Panc1 (cell line): Measurements from ENCODE around the gene PINLYP. TPM values are rescaled to one million over a fixed set of nuclear protein-coding genes. Genes with fewer than 3 reads are reported as not detected.

Experiments used
- ATAC-seq: fragments of 200-7000 bp; cut with Tn5 transposase; 2 replicates; pipeline ENCODE4 v1.9.1; 2020; ENCODE audit warnings: mild to moderate bottlenecking, moderate library complexity
- BruUV-seq: library from RNA; stranded (reverse); fragments of 400-500 nt; replicated peaks from 2 replicates; lab custom pipeline; 2021; lab: Mats Ljungman, UMichigan
- CTCF ChIA-PET: fragments of 300-600 bp; sonication (Branson Sonifier 250); formaldehyde crosslinking; loops from one replicate; lab custom pipeline; 2022; ENCODE audit warnings: antibody characterized with exemption; lab: Charles Lee
- POLR2A ChIA-PET: fragments of 300-600 bp; sonication (Branson Sonifier 250); formaldehyde crosslinking; loops from one replicate; lab custom pipeline; 2022; ENCODE audit warnings: antibody characterized with exemption; lab: Charles Lee
- DNase-seq: peaks from one replicate; pipeline ENCODE4 v3.0.0-alpha.2; 2010; ENCODE audit warnings: low read depth, low spot score
- H3K27ac ChIP-seq: 2 replicates; pipeline ENCODE4 v1.5.1; 2011; ENCODE audit warnings: mild to moderate bottlenecking, low read length, inconsistent platforms
- H3K27me3 ChIP-seq: fragments of 200-500 bp; sonication (Bioruptor generic); 2 replicates; pipeline ENCODE4 v1.6.0; 2014; ENCODE audit warnings: low read length, inconsistent platforms; ENCODE audit not compliant: control insufficient read depth, insufficient read depth
- H3K36me3 ChIP-seq: fragments of 200-500 bp; sonication (Bioruptor generic); 2 replicates; pipeline ENCODE4 v1.5.1; 2014; ENCODE audit warnings: inconsistent platforms, mild to moderate bottlenecking, low read length, moderate library complexity; ENCODE audit not compliant: control insufficient read depth, insufficient read depth
- H3K4me1 ChIP-seq: 2 replicates; pipeline ENCODE4 v1.5.1; 2011; ENCODE audit warnings: inconsistent platforms, mild to moderate bottlenecking, low read length, moderate library complexity; ENCODE audit not compliant: control insufficient read depth, insufficient read depth
- H3K4me3 ChIP-seq, 2 experiments: 2 replicates each; pipeline ENCODE4 v1.5.1; 2011 to 2012; ENCODE audit warnings: low read depth in 2 of 2, low read length in 2 of 2, mild to moderate bottlenecking in 2 of 2, inconsistent platforms in 1 of 2, moderate library complexity in 1 of 2
- H3K9me3 ChIP-seq: fragments of 200-500 bp; sonication (Bioruptor generic); 2 replicates; pipeline ENCODE4 v1.5.1; 2014; ENCODE audit warnings: low read depth, mild to moderate bottlenecking, inconsistent platforms, low read length, moderate library complexity; ENCODE audit not compliant: control insufficient read depth, insufficient read depth
- POLR2AphosphoS5 ChIP-seq: IDR thresholded peaks from 2 replicates; pipeline ENCODE4 v1.6.1; 2012; ENCODE audit warnings: mild to moderate bottlenecking, low read depth, low read length, moderate library complexity
- SIN3A ChIP-seq: IDR thresholded peaks from 2 replicates; pipeline ENCODE4 v1.6.1; 2012; ENCODE audit warnings: low read depth, mild to moderate bottlenecking, low read length, moderate library complexity, borderline replicate concordance; ENCODE audit not compliant: insufficient read depth
- TCF7L2 ChIP-seq: IDR thresholded peaks from 2 replicates; pipeline ENCODE4 v1.6.1; 2011; ENCODE audit warnings: mild to moderate bottlenecking, low read depth, low read length, inconsistent platforms
- in situ Hi-C: cut with HindIII; loops from 2 replicates; pipeline ENCODE4 v1.10.0; 2016; ENCODE audit warnings: low sequenced_read_pairs, low pct_unique_long_range_greater_than_20kb
- intact Hi-C: fragments of 100-400 bp; cut with micrococcal nuclease; formaldehyde crosslinking; loops from one replicate; pipeline ENCODE4 v1.10.0; 2022; ENCODE audit not compliant: unreplicated experiment
- total RNA-seq: library from RNA; stranded (reverse); gene quantifications from one replicate; pipeline ENCODE4 v1.2.1, GENCODE V29; 2021; ENCODE audit not compliant: unreplicated experiment
- TF ChIP-seq, protein P1 (sequence below): fragments of 450-650 bp; IDR thresholded peaks from 2 replicates; pipeline ENCODE4 v1.5.1; 2017; ENCODE audit warnings: mild to moderate bottlenecking
- TF ChIP-seq, protein P2 (sequence below), 2 experiments: IDR thresholded peaks; 2 replicates each; pipeline ENCODE4 v1.6.1; 2011 to 2012; ENCODE audit warnings: low read depth in 2 of 2, control low read depth in 1 of 2, low read length in 1 of 2, mild to moderate bottlenecking in 1 of 2, moderate library complexity in 1 of 2; ENCODE audit not compliant: insufficient read depth in 1 of 2

The PINLYP gene
- total RNA-seq, 1 experiment from 2014 or later, result 0.21 TPM

DNA sequence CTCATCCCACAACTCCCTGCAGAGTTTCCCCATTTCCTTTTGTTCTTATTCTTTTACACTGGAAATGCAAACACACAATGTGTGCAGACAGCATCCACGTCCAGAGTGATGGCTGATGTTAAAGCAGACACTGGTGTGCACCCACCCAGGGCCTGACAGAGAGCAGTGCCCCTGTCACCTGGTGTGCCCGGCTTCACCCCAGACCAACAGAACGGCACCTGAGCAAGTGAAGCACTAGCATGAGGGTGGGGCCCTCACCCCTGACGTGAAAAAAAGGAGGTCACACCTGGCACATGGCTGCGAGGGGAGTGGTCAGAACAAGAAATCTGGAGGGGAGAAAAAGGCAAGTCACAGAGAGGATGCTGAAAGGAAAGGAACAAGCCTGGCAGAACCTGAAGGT is 30.3 kb upstream of the PINLYP start:
- CTCF ChIA-PET, result no interaction called here
- H3K36me3 ChIP-seq, result no peaks in the 10 kb centered on the region
- H3K27ac ChIP-seq, result no peak overlapping the region
- in situ Hi-C loops (no loop called here), intact Hi-C loops (no loop called here)
- POLR2A ChIA-PET, result no interaction called here
- no peaks in the 10 kb centered on the region for H3K9me3 ChIP-seq
- H3K27me3 ChIP-seq, result no peaks in the 10 kb centered on the region
- DNase-seq (no peak), ATAC-seq (no peak)
- no peaks in the 10 kb centered on the region for H3K4me1 ChIP-seq
- BruUV-seq, result no TSS peak
- H3K4me3 ChIP-seq, result no peak overlapping the region
- TF ChIP-seq SIN3A, result no peak
- TF ChIP-seq, protein P1, sequence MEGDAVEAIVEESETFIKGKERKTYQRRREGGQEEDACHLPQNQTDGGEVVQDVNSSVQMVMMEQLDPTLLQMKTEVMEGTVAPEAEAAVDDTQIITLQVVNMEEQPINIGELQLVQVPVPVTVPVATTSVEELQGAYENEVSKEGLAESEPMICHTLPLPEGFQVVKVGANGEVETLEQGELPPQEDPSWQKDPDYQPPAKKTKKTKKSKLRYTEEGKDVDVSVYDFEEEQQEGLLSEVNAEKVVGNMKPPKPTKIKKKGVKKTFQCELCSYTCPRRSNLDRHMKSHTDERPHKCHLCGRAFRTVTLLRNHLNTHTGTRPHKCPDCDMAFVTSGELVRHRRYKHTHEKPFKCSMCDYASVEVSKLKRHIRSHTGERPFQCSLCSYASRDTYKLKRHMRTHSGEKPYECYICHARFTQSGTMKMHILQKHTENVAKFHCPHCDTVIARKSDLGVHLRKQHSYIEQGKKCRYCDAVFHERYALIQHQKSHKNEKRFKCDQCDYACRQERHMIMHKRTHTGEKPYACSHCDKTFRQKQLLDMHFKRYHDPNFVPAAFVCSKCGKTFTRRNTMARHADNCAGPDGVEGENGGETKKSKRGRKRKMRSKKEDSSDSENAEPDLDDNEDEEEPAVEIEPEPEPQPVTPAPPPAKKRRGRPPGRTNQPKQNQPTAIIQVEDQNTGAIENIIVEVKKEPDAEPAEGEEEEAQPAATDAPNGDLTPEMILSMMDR, result no peak
- TF ChIP-seq TCF7L2, result no peak
- TF ChIP-seq POLR2AphosphoS5, result no peak
- TF ChIP-seq, protein P2, sequence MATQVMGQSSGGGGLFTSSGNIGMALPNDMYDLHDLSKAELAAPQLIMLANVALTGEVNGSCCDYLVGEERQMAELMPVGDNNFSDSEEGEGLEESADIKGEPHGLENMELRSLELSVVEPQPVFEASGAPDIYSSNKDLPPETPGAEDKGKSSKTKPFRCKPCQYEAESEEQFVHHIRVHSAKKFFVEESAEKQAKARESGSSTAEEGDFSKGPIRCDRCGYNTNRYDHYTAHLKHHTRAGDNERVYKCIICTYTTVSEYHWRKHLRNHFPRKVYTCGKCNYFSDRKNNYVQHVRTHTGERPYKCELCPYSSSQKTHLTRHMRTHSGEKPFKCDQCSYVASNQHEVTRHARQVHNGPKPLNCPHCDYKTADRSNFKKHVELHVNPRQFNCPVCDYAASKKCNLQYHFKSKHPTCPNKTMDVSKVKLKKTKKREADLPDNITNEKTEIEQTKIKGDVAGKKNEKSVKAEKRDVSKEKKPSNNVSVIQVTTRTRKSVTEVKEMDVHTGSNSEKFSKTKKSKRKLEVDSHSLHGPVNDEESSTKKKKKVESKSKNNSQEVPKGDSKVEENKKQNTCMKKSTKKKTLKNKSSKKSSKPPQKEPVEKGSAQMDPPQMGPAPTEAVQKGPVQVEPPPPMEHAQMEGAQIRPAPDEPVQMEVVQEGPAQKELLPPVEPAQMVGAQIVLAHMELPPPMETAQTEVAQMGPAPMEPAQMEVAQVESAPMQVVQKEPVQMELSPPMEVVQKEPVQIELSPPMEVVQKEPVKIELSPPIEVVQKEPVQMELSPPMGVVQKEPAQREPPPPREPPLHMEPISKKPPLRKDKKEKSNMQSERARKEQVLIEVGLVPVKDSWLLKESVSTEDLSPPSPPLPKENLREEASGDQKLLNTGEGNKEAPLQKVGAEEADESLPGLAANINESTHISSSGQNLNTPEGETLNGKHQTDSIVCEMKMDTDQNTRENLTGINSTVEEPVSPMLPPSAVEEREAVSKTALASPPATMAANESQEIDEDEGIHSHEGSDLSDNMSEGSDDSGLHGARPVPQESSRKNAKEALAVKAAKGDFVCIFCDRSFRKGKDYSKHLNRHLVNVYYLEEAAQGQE (IDR thresholded peaks at IDR 0.05; ENCODE audit: insufficient read depth in 1 of 2, low read depth in 2 of 2, low read length in 1 of 2), result no peak

DNA sequence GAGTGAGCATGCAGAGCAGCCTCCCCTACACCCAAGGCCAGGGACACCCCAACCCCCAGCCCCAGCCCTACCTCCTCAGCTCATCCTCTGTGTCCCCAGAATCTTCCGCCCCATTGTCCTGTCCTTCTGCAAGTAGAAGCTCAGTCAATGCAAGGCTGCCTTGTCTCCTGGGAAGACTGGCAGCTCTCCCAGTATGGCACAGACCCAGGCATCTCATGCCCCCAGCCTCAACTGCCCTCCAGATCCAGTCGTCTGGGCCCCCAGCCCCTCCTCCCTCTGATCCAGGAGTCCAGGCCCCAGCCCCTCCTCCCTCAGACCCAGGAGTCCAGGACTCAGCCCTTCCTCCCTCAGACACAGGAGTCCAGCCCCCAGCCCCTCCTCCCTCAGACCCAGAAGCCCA is 29.6 kb upstream of the PINLYP start:
- no peak overlapping the region for H3K4me3 ChIP-seq
- no peak overlapping the region for H3K27ac ChIP-seq
- H3K4me1 ChIP-seq, result no peaks in the 10 kb centered on the region
- no TSS peak for BruUV-seq
- no peaks in the 10 kb centered on the region for H3K27me3 ChIP-seq
- in situ Hi-C loops (no loop called here), intact Hi-C loops (no loop called here)
- no peak for ATAC-seq
- TF ChIP-seq SIN3A (no peak), TCF7L2 (no peak), POLR2AphosphoS5 (no peak)
- TF ChIP-seq, protein P1, result no peak
- no peaks in the 10 kb centered on the region for H3K36me3 ChIP-seq
- no peaks in the 10 kb centered on the region for H3K9me3 ChIP-seq
- ChIA-PET CTCF (no interaction called here), POLR2A (no interaction called here)
- no peak for DNase-seq

DNA sequence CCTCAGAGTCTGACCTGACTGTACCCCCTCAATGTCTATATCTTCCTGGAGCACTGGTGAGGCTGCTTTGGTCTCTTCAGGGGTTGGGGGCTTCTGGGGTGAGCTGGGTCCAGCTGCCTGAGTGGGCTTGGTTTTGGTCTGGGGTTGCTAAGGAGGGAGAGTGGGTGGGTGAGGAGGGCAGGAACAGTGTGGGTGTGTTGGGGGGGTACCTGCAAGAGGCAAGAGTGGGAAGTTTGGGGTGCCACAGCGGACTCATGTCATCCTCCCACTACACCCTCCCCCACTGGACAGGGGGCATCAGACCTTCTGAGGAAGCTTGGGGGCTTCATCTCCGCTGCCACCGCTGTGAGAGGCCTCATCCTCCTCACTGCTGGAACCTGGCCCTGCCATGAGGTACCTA is 29.0 kb upstream of the PINLYP start:
- ChIA-PET POLR2A (no interaction called here), CTCF (no interaction called here)
- ATAC-seq (no peak), DNase-seq (no peak)
- Histone ChIP-seq H3K27me3 (no peaks in the 10 kb centered on the region), H3K36me3 (no peaks in the 10 kb centered on the region), H3K27ac (no peak overlapping the region), H3K4me3 (no peak overlapping the region), H3K9me3 (no peaks in the 10 kb centered on the region), H3K4me1 (no peaks in the 10 kb centered on the region)
- intact Hi-C loops (no loop called here), in situ Hi-C loops (no loop called here)
- BruUV-seq, result no TSS peak
- TF ChIP-seq, protein P1, result no peak
- TF ChIP-seq TCF7L2, result no peak
- no peak for TF ChIP-seq SIN3A
- TF ChIP-seq, protein P2 (IDR thresholded peaks at IDR 0.05; ENCODE audit: insufficient read depth in 1 of 2, low read depth in 2 of 2, low read length in 1 of 2), result no peak
- no peak for TF ChIP-seq POLR2AphosphoS5
